Measurements from ENCODE around the gene LRMDA. TPM values are rescaled to one million over a fixed set of nuclear protein-coding genes. Genes with fewer than 3 reads are reported as not detected.

Gene LRMDA
- total RNA-seq, 6 donors from 2014 or later = 12.8 to 185 (median 18.1) TPM

DNA sequence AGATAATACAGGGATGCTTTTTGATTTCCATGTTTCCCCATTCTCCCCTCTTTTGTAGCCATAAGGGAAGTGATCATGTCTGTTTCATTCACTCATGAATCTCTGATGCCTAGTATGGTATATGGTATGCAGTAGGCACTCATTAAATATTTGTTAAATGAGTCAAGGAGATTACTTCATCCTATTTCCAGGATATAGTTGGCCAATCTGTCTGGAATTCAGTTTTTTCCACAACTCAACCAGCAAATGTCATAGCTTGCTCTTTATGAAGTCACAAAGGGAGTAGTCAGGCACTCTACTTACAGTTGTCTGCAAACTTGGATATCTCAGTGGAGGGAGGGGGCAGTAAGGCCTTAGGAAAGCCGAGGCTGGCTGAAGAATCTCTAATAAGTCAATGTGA lies 853.6 kb downstream of the LRMDA start:
- TF ChIP-seq POLR2AphosphoS5 (IDR thresholded peaks at IDR 0.05) = peak in 1 of 2 donors; percentile 27
- no peak for TF ChIP-seq EP300 (IDR thresholded peaks at IDR 0.05)
- Histone ChIP-seq H3K4me1 (peaks cover 0 to 10% (median 6%) of the 10 kb centered on the region in 4 donors), H3K27ac (no peak overlapping the region), H3K36me3 (no peaks in the 10 kb centered on the region), H3K4me3 (no peak overlapping the region), H3K27me3 (no peaks in the 10 kb centered on the region), H3K9me3 (no peaks in the 10 kb centered on the region)
- WGBS, 2 donors = 92 to 94% methylated on average over 1 of the region's 1 CpG
- ATAC-seq (ENCODE audit: low FRiP score in 2 of 2) (peak in 1 of 2 donors; percentile 42), DNase-seq (no peak)

DNA sequence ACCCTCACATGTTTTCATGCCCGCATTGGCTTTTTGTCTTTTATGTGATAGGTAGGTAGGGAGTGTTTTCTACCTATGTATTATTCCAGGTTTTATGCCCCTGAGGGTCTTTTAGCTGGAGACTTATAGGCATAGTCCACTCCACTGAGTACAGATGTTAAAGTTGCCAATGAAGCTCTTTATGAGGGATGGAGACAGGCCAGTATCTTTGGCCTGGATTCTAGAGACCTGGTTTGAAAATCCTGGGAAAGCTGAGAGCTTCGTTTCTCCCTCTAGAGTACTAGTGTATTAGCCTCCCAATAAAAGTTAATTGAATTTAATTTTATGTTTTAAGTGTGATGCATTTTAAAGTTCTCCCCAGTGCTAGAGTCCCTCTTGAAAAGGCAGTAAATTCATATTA lies 854.1 kb downstream of the LRMDA start:
- TF ChIP-seq EP300 (IDR thresholded peaks at IDR 0.05) (no peak), POLR2AphosphoS5 (IDR thresholded peaks at IDR 0.05) (no peak), POLR2A (IDR thresholded peaks at IDR 0.05) (no peak)
- TF ChIP-seq, protein P1, sequence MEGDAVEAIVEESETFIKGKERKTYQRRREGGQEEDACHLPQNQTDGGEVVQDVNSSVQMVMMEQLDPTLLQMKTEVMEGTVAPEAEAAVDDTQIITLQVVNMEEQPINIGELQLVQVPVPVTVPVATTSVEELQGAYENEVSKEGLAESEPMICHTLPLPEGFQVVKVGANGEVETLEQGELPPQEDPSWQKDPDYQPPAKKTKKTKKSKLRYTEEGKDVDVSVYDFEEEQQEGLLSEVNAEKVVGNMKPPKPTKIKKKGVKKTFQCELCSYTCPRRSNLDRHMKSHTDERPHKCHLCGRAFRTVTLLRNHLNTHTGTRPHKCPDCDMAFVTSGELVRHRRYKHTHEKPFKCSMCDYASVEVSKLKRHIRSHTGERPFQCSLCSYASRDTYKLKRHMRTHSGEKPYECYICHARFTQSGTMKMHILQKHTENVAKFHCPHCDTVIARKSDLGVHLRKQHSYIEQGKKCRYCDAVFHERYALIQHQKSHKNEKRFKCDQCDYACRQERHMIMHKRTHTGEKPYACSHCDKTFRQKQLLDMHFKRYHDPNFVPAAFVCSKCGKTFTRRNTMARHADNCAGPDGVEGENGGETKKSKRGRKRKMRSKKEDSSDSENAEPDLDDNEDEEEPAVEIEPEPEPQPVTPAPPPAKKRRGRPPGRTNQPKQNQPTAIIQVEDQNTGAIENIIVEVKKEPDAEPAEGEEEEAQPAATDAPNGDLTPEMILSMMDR (IDR thresholded peaks at IDR 0.05) = no peak
- Histone ChIP-seq H3K4me1 (peaks cover 0 to 10% (median 6%) of the 10 kb centered on the region in 4 donors), H3K9me3 (no peaks in the 10 kb centered on the region), H3K27ac (no peak overlapping the region), H3K27me3 (no peaks in the 10 kb centered on the region), H3K4me3 (no peak overlapping the region), H3K36me3 (no peaks in the 10 kb centered on the region)
- DNase-seq (no peak), ATAC-seq (ENCODE audit: low FRiP score in 2 of 2) (no peak)
- WGBS, 2 donors = 86 to 89% methylated on average over 2 of the region's 2 CpGs

DNA sequence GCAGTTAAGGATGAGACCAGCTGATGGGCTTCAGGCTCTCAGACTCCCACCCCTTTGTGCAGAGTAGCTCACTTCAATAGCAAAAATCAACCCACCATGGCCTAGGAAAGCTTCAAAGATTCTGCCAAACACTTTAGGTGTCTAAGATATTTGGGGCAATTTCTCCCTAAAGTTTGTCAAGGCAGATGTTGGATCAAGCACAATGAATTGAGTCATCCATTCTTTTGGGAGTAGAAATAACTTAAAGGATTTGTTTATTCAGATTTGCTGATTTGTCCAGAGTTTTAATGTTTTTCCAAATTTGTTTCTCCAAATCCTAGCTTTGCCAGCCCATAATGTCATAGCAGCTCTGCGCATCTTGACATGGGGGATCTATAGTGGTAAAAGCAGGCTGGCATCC lies 855.1 kb downstream of the LRMDA start:
- Histone ChIP-seq H3K4me1 (peaks cover 0 to 10% (median 5%) of the 10 kb centered on the region in 4 donors), H3K4me3 (no peak overlapping the region), H3K27me3 (no peaks in the 10 kb centered on the region), H3K9me3 (no peaks in the 10 kb centered on the region), H3K36me3 (no peaks in the 10 kb centered on the region), H3K27ac (no peak overlapping the region)
- WGBS, 2 donors = 53 to 70% methylated on average over 1 of the region's 1 CpG
- TF ChIP-seq POLR2AphosphoS5 (IDR thresholded peaks at IDR 0.05) (no peak), POLR2A (IDR thresholded peaks at IDR 0.05) (no peak), EP300 (IDR thresholded peaks at IDR 0.05) (no peak)
- TF ChIP-seq, protein P1 (IDR thresholded peaks at IDR 0.05) = no peak
- ATAC-seq (ENCODE audit: low FRiP score in 2 of 2) (no peak), DNase-seq (no peak)

DNA sequence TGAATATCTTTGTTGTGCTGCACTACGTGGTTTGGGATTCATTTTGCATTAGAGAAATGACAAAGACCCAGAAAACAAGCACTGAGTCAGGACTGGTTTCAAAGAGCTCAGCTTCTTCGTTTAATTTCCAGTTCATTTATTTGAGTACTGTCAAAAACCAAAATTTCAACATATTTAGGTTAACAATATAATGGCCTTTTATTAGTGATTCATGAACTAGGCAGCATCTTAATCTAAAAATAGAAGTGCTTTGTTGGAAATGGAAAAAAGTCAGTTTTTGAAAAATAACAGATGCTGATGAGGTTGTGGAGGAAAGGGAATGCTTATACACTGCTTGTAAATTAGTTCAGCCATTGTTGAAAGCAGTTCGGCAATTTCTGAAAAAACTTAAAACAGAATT lies 856.4 kb downstream of the LRMDA start:
- Histone ChIP-seq H3K4me1 (peaks cover 0 to under 1% (median 0%) of the 10 kb centered on the region in 4 donors), H3K27me3 (no peaks in the 10 kb centered on the region), H3K27ac (no peak overlapping the region), H3K4me3 (no peak overlapping the region), H3K9me3 (no peaks in the 10 kb centered on the region), H3K36me3 (no peaks in the 10 kb centered on the region)
- WGBS, 2 donors = 80 to 87% methylated on average over 3 of the region's 3 CpGs
- TF ChIP-seq POLR2AphosphoS5 (IDR thresholded peaks at IDR 0.05) = no peak
- TF ChIP-seq, protein P1 (IDR thresholded peaks at IDR 0.05) = no peak
- TF ChIP-seq POLR2A (IDR thresholded peaks at IDR 0.05) = no peak
- TF ChIP-seq EP300 (IDR thresholded peaks at IDR 0.05) = no peak
- ATAC-seq (ENCODE audit: low FRiP score in 2 of 2) = no peak
- DNase-seq = no peak

DNA sequence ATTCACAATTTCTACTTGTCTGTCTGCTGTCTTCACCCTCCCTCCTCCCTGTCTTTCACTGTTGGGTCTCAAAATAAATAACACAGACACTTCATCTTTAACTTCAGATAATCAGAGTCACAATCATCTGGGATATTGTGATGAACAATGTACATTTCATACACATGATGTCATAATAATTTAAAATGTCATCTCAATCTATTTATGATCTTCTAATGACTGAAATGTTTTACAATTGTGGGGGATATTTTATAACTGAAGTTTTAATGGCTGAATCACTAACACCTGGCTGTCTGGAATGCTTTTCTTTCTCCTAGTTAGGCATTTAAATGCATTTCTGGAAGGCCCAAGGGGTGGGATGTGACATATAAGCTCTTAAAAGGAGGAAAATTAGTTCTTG lies 859.8 kb downstream of the LRMDA start:
- no peaks in the 10 kb centered on the region for H3K4me1 ChIP-seq
- DNase-seq (no peak), ATAC-seq (ENCODE audit: low FRiP score in 2 of 2) (no peak)
- no peak for TF ChIP-seq POLR2AphosphoS5 (IDR thresholded peaks at IDR 0.05)
- TF ChIP-seq, protein P1 (IDR thresholded peaks at IDR 0.05) = no peak
- no peak for TF ChIP-seq EP300 (IDR thresholded peaks at IDR 0.05)
- no peak for TF ChIP-seq POLR2A (IDR thresholded peaks at IDR 0.05)
- H3K27me3 ChIP-seq = no peaks in the 10 kb centered on the region
- H3K36me3 ChIP-seq = no peaks in the 10 kb centered on the region
- H3K27ac ChIP-seq = no peak overlapping the region
- H3K4me3 ChIP-seq = no peak overlapping the region
- no peaks in the 10 kb centered on the region for H3K9me3 ChIP-seq
